Prostate gland (tissue), 2 donors: Measurements from ENCODE around the gene BET1. TPM values are rescaled to one million over a fixed set of nuclear protein-coding genes. Genes with fewer than 3 reads are reported as not detected.

Experiments
- DNase-seq: peaks from one replicate; pipeline ENCODE4 v3.0.0-alpha.2; 2019; ENCODE audit warnings: low spot score
- H3K27ac ChIP-seq, 2 donors: fragments of 200-600 bp; sonication (generic); 2 replicates each; pipeline ENCODE4 v1.5.1; 2017 to 2019
- H3K27me3 ChIP-seq: fragments of 200-600 bp; sonication (generic); replicated peaks from 2 replicates; pipeline ENCODE4 v1.5.1; 2019; ENCODE audit not compliant: insufficient read depth
- H3K36me3 ChIP-seq, 2 donors: fragments of 200-600 bp; sonication (generic); 1 replicate in 1 of 2; 2 replicates in 1 of 2; pipeline versions ENCODE4 v1.5.1 to v1.8.1; 2017 to 2019
- H3K4me1 ChIP-seq: fragments of 200-600 bp; sonication (generic); replicated peaks from 2 replicates; pipeline ENCODE4 v1.5.1; 2019
- H3K4me3 ChIP-seq, 2 donors: fragments of 200-600 bp; sonication (generic); 2 replicates each; pipeline ENCODE4 v1.5.1; 2017 to 2019
- H3K9me3 ChIP-seq: fragments of 200-600 bp; sonication (generic); 2 replicates; pipeline ENCODE4 v1.5.1; 2017
- POLR2A ChIP-seq: fragments of 450-650 bp; IDR thresholded peaks from one replicate; pipeline ENCODE4 v1.6.1; 2016; ENCODE audit warnings: antibody characterized with exemption, mild to moderate bottlenecking
- POLR2AphosphoS5 ChIP-seq: sonication (generic); formaldehyde crosslinking; IDR thresholded peaks from one replicate; pipeline ENCODE4 v1.6.1; 2017; ENCODE audit warnings: antibody characterized with exemption
- WGBS: methylation state at CpG from one replicate; pipeline ENCODE4 v1.1.5; 2018; 5-methylcytosine and 5-hydroxymethylcytosine counted together
- intact Hi-C: fragments of 100-400 bp; cut with DNase I; formaldehyde crosslinking; loops from one replicate; pipeline ENCODE4 v1.14.2; 2022
- total RNA-seq, 2 donors: library from RNA; depleted of rRNA; stranded (reverse); fragments of >200 nt; gene quantifications; one replicate each; pipeline ENCODE4 v1.1.0, GENCODE V29; 2016
- TF ChIP-seq, protein P1 (sequence below), 4 experiments: fragments of 200-600 bp in 2 of 4; fragments of 450-650 bp in 2 of 4; sonication (generic) in 2 of 4; IDR thresholded peaks; 1 replicate in 3 of 4; 2 replicates in 1 of 4; pipeline ENCODE4 v1.5.1; 2016 to 2019; ENCODE audit warnings: antibody characterized with exemption in 4 of 4, mild to moderate bottlenecking in 2 of 4, moderate library complexity in 2 of 4

The BET1 gene
- total RNA-seq, 2 donors from 2014 or later: 18.0 to 25.1 TPM

DNA sequence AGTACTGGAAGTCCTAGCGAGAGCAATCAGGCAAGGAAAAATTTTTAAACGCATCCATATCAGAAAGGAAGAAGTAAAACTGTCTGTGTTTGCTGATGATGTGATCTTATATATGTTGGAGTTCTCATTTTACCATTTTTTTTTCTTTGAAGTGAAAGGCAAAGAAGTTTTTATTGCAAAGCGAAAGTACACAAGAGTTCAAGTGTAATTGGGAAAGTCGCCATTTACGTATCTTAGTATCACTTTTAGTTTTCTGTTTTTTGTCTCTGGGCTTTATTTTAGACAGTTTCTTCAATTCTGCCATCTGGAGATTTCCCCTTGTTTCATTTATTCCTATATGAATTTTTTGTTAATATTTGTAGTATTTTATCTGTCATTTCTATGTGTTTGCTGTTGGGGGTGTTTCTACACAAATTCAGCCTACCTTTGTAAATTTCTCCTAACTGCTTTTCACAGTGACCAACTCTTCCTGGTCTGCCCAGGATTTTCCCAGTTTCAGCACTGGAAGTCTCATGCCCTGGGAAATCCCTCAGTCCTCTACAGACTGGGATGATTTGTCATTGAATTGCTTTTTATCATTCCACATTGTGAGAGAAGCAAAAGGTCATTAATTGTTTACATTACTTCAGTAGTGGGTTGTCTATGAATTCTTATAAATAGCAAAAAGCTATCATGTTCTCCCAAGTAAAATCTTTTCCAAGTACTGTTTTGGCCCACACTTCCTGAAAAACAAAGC, 23.2 kb downstream of the BET1 start:
- H3K27me3 ChIP-seq: no peaks in the 10 kb centered on the region
- H3K36me3 ChIP-seq: no peaks in the 10 kb centered on the region
- no peak overlapping the region for H3K4me3 ChIP-seq
- H3K27ac ChIP-seq: no peak overlapping the region
- intact Hi-C loops: no loop called here
- H3K9me3 ChIP-seq: no peaks in the 10 kb centered on the region
- no peak for TF ChIP-seq POLR2A
- TF ChIP-seq, protein P1, sequence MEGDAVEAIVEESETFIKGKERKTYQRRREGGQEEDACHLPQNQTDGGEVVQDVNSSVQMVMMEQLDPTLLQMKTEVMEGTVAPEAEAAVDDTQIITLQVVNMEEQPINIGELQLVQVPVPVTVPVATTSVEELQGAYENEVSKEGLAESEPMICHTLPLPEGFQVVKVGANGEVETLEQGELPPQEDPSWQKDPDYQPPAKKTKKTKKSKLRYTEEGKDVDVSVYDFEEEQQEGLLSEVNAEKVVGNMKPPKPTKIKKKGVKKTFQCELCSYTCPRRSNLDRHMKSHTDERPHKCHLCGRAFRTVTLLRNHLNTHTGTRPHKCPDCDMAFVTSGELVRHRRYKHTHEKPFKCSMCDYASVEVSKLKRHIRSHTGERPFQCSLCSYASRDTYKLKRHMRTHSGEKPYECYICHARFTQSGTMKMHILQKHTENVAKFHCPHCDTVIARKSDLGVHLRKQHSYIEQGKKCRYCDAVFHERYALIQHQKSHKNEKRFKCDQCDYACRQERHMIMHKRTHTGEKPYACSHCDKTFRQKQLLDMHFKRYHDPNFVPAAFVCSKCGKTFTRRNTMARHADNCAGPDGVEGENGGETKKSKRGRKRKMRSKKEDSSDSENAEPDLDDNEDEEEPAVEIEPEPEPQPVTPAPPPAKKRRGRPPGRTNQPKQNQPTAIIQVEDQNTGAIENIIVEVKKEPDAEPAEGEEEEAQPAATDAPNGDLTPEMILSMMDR (IDR thresholded peaks at IDR 0.05): no peak
- TF ChIP-seq POLR2AphosphoS5: no peak
- no peak for DNase-seq
- WGBS: 36% methylated on average over 5 of the region's 5 CpGs
- no peaks in the 10 kb centered on the region for H3K4me1 ChIP-seq

DNA sequence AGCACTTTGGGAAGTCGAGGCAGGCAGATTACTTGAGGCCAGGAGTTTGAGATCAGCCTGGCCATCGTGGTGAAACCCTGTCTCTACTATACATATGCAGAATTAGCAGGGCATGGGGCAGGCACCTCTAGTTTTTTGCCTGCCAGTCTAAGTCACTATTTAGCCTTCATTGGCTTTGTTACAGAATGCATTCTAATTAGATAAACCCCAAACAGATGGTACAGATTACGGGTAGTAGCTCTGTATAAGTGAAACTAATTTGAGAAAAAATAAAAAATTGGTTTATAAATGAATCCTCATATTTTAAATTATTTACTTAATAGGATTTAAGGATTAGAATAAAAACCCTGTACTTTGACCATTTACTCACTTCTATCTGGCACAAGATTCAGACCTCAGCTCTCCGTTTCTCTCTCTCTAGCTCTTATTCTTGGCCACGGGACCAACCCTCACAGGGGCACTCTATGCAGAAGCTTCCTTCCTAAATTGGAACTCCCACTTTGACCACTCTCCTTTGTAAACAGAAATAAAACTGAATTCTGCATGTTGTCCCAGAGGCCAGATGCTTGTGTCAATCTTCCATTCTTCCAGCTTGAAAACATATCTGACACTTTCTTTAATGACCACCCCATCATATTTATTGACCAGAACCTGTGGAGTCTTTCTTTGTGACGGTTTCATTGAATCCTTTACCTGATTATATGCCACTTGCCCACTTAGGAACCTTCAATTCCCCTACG, 26.8 kb downstream of the BET1 start:
- no peak for DNase-seq
- no peak overlapping the region for H3K4me3 ChIP-seq
- H3K27me3 ChIP-seq: no peaks in the 10 kb centered on the region
- WGBS: 67% methylated on average over 7 of the region's 7 CpGs
- no peaks in the 10 kb centered on the region for H3K4me1 ChIP-seq
- intact Hi-C loops: no loop called here
- no peak overlapping the region for H3K27ac ChIP-seq
- H3K36me3 ChIP-seq: no peaks in the 10 kb centered on the region
- TF ChIP-seq POLR2AphosphoS5 (no peak), POLR2A (no peak)
- TF ChIP-seq, protein P1 (IDR thresholded peaks at IDR 0.05): no peak
- H3K9me3 ChIP-seq: no peaks in the 10 kb centered on the region

DNA sequence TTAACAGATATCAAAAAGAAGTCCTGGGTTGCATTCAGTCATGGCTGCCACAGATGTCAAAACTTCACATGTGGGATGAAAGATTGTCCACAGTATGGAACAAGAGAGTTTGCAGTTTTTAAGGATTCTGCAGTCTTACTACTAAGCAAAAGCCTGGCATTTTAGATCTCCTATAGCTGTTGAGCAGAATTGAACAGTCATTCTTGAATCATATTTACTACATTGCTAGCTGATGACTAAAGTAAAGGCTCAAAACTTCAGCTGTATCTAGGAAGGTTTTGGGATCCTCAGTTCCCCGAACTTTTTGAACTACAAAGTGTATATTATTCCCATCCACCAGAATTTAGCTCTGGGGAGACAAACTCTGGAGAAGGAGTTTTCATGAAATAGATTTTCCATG, 31.0 kb downstream of the BET1 start:
- WGBS: 86% methylated on average over 1 of the region's 1 CpG
- Histone ChIP-seq H3K4me1 (no peaks in the 10 kb centered on the region), H3K36me3 (no peaks in the 10 kb centered on the region), H3K9me3 (no peaks in the 10 kb centered on the region), H3K27ac (no peak overlapping the region), H3K4me3 (no peak overlapping the region), H3K27me3 (no peaks in the 10 kb centered on the region)
- TF ChIP-seq, protein P1 (IDR thresholded peaks at IDR 0.05): no peak
- no peak for TF ChIP-seq POLR2AphosphoS5
- TF ChIP-seq POLR2A: no peak
- intact Hi-C loops: no loop called here
- DNase-seq: no peak

DNA sequence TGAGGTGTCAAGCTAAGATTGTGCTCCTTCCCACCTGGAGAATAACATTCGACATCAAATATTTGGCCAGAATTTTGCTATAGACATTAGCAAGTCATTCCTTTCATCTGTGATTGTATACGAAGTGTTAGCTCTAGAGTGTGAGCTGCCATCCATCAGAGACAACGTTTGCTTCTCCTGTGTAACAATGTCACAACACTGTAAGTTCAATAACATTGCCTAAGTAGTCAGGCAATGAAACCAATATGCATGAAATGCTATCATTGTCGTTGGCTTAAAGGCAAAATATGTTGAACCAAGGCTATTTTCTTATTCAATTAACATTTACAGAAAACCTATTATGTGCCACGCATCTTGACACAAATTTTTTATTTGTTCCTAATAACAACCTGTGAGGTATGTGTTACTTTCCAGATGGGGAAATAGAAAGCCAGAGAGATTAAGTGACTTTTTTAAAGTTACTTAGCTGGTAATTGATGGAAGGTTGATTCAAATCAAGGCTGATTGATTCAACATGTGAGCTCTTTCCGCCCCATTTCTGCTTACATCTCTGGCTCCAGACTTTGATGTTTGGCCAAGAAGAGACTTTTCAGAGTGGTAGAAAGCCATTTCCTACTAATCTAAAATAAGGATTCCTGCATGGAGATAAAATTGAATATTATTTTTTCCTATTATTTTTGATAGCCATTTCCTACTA, 32.0 kb downstream of the BET1 start:
- no peaks in the 10 kb centered on the region for H3K9me3 ChIP-seq
- no peaks in the 10 kb centered on the region for H3K27me3 ChIP-seq
- H3K27ac ChIP-seq: no peak overlapping the region
- TF ChIP-seq POLR2A (no peak), POLR2AphosphoS5 (no peak)
- TF ChIP-seq, protein P1 (IDR thresholded peaks at IDR 0.05): no peak
- no peak for DNase-seq
- H3K36me3 ChIP-seq: no peaks in the 10 kb centered on the region
- H3K4me1 ChIP-seq: no peaks in the 10 kb centered on the region
- H3K4me3 ChIP-seq: no peak overlapping the region
- intact Hi-C loops: no loop called here
- 63% methylated on average over 6 of the region's 6 CpGs for WGBS
